ENCODE data around the gene C1orf50. TPM values are rescaled to one million over a fixed set of nuclear protein-coding genes. Genes with fewer than 3 reads are reported as not detected.

C1orf50 gene
- total RNA-seq, 1 donor from 2014 or later, result 3.2 TPM

DNA sequence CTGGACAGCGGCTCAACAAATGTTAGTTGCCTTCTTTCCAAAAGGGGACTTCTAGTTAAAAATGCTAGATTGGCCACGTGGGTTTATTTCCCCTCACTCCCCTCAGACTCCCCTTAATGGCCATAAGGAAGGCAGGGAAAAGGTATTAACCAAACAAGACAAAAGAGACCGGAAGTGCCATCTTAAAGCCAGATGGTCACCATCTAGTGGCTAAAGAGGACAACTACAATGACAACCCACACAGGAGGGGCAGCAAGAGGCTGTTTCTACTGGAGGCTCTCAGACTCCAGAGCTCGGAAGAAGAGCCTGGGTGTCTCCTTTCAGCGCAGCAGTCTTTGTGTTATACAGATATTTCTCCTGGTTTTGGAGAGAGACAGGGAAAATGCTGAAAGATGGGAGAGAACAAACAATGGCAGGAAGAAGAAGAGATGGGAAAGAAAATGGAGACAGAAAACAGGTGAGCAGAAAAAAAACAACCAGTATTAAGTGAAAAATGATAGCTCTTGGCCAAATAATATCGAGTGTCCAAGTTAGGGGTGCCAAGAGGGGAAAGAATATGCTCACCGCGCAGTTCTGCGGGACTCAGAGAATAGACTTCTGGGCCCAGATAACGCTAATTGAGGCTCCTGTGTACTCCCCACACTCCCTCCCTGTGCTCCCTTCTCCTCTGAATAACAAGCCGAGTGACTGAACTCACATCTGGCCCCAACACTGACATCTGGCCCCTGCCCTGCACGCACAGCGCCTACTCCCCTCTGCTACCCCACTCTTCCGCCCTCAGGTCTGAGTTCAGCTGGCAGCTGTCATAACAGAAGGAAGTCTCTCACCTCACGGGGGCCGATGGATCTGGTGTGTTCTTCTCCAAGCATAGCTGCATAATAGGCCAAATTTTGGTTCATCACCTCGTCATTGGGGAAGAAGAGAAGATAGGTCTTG lies 9.8 kb upstream of the C1orf50 start:
- TF ChIP-seq POLR2AphosphoS5 (IDR thresholded peaks at IDR 0.05; ENCODE audit: insufficient read depth in 1 of 2, low read depth in 1 of 2), result no peak
- TF ChIP-seq, protein P1, sequence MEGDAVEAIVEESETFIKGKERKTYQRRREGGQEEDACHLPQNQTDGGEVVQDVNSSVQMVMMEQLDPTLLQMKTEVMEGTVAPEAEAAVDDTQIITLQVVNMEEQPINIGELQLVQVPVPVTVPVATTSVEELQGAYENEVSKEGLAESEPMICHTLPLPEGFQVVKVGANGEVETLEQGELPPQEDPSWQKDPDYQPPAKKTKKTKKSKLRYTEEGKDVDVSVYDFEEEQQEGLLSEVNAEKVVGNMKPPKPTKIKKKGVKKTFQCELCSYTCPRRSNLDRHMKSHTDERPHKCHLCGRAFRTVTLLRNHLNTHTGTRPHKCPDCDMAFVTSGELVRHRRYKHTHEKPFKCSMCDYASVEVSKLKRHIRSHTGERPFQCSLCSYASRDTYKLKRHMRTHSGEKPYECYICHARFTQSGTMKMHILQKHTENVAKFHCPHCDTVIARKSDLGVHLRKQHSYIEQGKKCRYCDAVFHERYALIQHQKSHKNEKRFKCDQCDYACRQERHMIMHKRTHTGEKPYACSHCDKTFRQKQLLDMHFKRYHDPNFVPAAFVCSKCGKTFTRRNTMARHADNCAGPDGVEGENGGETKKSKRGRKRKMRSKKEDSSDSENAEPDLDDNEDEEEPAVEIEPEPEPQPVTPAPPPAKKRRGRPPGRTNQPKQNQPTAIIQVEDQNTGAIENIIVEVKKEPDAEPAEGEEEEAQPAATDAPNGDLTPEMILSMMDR (IDR thresholded peaks at IDR 0.05), result peak in 1 of 3 experiments; percentile 37
- no peak overlapping the region for H3K4me3 ChIP-seq
- no peak for DNase-seq (ENCODE audit: extremely low spot score in 2 of 2)
- intact Hi-C loops (cut with DNase I), result no loop called here
- H3K9me3 ChIP-seq, result no peaks in the 10 kb centered on the region
- H3K36me3 ChIP-seq, result peaks cover 0 to 58% of the 10 kb centered on the region in 2 donors
- H3K27me3 ChIP-seq, result no peaks in the 10 kb centered on the region
- peaks cover under 1% of the 10 kb centered on the region for H3K4me1 ChIP-seq
- no peak overlapping the region for H3K27ac ChIP-seq

DNA sequence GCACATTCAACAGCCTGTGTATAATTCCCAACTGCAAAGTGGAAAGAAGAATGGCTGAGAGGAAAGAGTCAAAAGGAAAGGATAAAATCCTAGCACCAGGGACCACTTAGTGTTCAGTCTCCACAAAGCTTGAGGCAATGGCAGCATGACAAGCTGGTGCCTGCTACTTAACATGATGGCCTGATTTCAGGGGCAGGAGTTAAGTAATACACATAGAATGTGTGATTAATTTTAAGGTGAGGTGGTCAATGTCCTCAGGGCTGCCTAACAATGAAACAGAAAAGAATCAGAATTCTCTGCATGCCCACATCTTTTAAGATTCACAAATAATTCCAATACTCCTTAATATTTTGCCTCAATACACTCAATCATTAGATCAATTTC lies 9.2 kb upstream of the C1orf50 start:
- H3K36me3 ChIP-seq, result peaks cover 0 to 53% of the 10 kb centered on the region in 2 donors
- no peaks in the 10 kb centered on the region for H3K27me3 ChIP-seq
- H3K27ac ChIP-seq, result no peak overlapping the region
- intact Hi-C loops (cut with DNase I), result no loop called here
- no peak overlapping the region for H3K4me3 ChIP-seq
- TF ChIP-seq, protein P1 (IDR thresholded peaks at IDR 0.05), result no peak
- TF ChIP-seq POLR2AphosphoS5 (IDR thresholded peaks at IDR 0.05; ENCODE audit: insufficient read depth in 1 of 2, low read depth in 1 of 2) (no peak), POLR2A (IDR thresholded peaks at IDR 0.05) (no peak)
- H3K4me1 ChIP-seq, result peaks cover 7% of the 10 kb centered on the region
- no peaks in the 10 kb centered on the region for H3K9me3 ChIP-seq
- DNase-seq (ENCODE audit: extremely low spot score in 2 of 2), result no peak

DNA sequence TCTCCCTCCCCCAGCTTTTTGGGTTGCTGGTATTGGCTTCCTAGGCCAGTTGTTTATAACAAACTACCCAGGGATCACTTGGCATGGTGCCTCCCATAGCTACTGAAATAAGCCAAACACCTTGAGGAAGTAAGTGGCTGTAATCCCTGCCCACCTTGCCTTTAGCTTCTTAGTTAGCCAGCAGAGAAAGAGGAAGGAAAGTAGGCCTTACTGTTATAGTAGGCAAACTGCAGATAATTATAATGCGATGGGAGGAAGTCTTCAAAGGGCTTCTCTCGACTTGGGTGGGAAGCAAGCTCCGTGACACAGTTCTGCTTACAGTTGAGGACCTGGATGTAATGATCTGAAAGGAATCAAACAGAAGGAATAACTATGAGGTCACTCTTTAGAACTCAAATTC lies 8.4 kb upstream of the C1orf50 start:
- Histone ChIP-seq H3K27ac (no peak overlapping the region), H3K4me3 (no peak overlapping the region), H3K4me1 (peaks cover 10% of the 10 kb centered on the region), H3K9me3 (no peaks in the 10 kb centered on the region), H3K27me3 (no peaks in the 10 kb centered on the region), H3K36me3 (peaks cover 0 to 53% of the 10 kb centered on the region in 2 donors)
- no peak for DNase-seq (ENCODE audit: extremely low spot score in 2 of 2)
- intact Hi-C loops (cut with DNase I), result no loop called here
- TF ChIP-seq POLR2A (IDR thresholded peaks at IDR 0.05) (no peak), POLR2AphosphoS5 (IDR thresholded peaks at IDR 0.05; ENCODE audit: insufficient read depth in 1 of 2, low read depth in 1 of 2) (no peak)
- TF ChIP-seq, protein P1 (IDR thresholded peaks at IDR 0.05), result no peak

DNA sequence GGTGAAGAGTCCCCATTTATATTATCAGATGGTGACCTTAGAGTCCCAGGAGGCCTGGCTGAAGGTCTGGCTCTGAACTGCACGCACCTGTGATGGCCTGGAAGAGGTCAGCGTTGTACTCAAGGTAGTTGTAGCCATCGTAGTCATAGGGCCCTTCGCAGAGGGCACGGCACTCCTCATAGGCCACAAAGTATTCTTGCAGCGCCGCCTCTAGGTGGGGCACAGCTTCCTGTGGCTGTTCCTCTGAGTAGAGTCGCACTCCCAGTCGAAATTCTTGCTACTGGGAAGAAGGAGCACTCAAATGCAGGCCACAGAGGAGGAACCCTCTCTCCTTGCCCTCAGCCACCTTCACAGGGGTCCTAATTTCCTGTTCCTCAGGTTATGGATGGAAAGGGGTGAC lies 7.9 kb upstream of the C1orf50 start:
- Histone ChIP-seq H3K4me3 (no peak overlapping the region), H3K27ac (no peak overlapping the region), H3K36me3 (peaks cover 0 to 49% of the 10 kb centered on the region in 2 donors), H3K9me3 (no peaks in the 10 kb centered on the region), H3K27me3 (no peaks in the 10 kb centered on the region), H3K4me1 (peaks cover 14% of the 10 kb centered on the region)
- TF ChIP-seq, protein P1 (IDR thresholded peaks at IDR 0.05), result no peak
- TF ChIP-seq POLR2AphosphoS5 (IDR thresholded peaks at IDR 0.05; ENCODE audit: insufficient read depth in 1 of 2, low read depth in 1 of 2) (no peak), POLR2A (IDR thresholded peaks at IDR 0.05) (no peak)
- no peak for DNase-seq (ENCODE audit: extremely low spot score in 2 of 2)
- intact Hi-C loops (cut with DNase I), result no loop called here

DNA sequence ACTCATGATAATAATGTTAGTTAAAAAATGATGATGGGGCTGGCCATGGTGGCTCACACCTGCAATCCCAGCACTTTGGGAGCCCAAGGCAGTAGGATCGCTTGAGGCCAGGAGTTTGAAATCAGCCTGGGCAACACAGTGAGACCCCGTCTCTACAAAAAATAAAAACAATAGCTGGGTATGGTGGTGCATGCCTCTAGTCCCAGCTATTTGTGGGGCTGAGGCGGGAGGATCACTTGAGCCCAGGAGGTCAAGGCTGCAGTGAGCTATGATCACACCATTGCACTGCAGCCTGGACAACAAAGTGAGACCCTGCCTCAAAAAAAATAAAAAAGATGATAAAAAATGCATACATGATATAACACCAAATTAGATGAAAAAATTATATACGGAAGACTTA lies 5.5 kb upstream of the C1orf50 start:
- no peak for TF ChIP-seq POLR2A (IDR thresholded peaks at IDR 0.05)
- TF ChIP-seq POLR2AphosphoS5 (IDR thresholded peaks at IDR 0.05; ENCODE audit: insufficient read depth in 1 of 2, low read depth in 1 of 2), result no peak
- TF ChIP-seq, protein P1 (IDR thresholded peaks at IDR 0.05), result no peak
- H3K27ac ChIP-seq, result no peak overlapping the region
- intact Hi-C loops (cut with DNase I), result no loop called here
- peaks cover 0 to 25% of the 10 kb centered on the region in 2 donors for H3K36me3 ChIP-seq
- H3K27me3 ChIP-seq, result no peaks in the 10 kb centered on the region
- H3K9me3 ChIP-seq, result no peaks in the 10 kb centered on the region
- H3K4me1 ChIP-seq, result peaks cover 28% of the 10 kb centered on the region
- H3K4me3 ChIP-seq, result no peak overlapping the region
- DNase-seq (ENCODE audit: extremely low spot score in 2 of 2), result no peak

Measured in vagina (tissue), 2 donors.